Measurements from ENCODE around the gene CELA2B. TPM values are rescaled to one million over a fixed set of nuclear protein-coding genes. Genes with fewer than 3 reads are reported as not detected.

Gene CELA2B
- total RNA-seq, 1 experiment from 2014 or later, result not detected

- no peaks in the 10 kb centered on the region for H3K9me2 ChIP-seq (replicated peaks; ENCODE audit: insufficient read depth, low read length)
- H3K4me1 ChIP-seq (ENCODE audit: low read length), result no peaks in the 10 kb centered on the region
- no peak overlapping the region for H3K4me3 ChIP-seq (ENCODE audit: low read length)
- no peak for DNase-seq
- H3K79me2 ChIP-seq (ENCODE audit: low read length), result no peaks in the 10 kb centered on the region
- no peaks in the 10 kb centered on the region for H3K9me3 ChIP-seq (ENCODE audit: low read length)
- no peak overlapping the region for H3K27ac ChIP-seq (ENCODE audit: low read length)
- H3K27me3 ChIP-seq (ENCODE audit: low read length), result no peaks in the 10 kb centered on the region
- no peaks in the 10 kb centered on the region for H3K36me3 ChIP-seq (ENCODE audit: insufficient read depth, low read length)
- H2AFZ ChIP-seq (ENCODE audit: low read length), result no peak overlapping the region
- H3K9ac ChIP-seq (ENCODE audit: low read length), result no peak overlapping the region
- no peaks in the 10 kb centered on the region for H4K20me1 ChIP-seq (ENCODE audit: insufficient read depth, low read depth, low read length)
- H3K4me2 ChIP-seq (ENCODE audit: low read depth, low read length, poor library complexity, severe bottlenecking), result no peak overlapping the region
These were observed 34.7 kb upstream of the CELA2B start for GRCh38 chr1:15441247-15441646.

GRCh38 chr1:15442119-15442518, 33.8 kb upstream of the CELA2B start:
- no peaks in the 10 kb centered on the region for H4K20me1 ChIP-seq (ENCODE audit: insufficient read depth, low read depth, low read length)
- no peak overlapping the region for H3K27ac ChIP-seq (ENCODE audit: low read length)
- H3K9me3 ChIP-seq (ENCODE audit: low read length), result no peaks in the 10 kb centered on the region
- DNase-seq, result no peak
- no peaks in the 10 kb centered on the region for H3K27me3 ChIP-seq (ENCODE audit: low read length)
- H3K36me3 ChIP-seq (ENCODE audit: insufficient read depth, low read length), result no peaks in the 10 kb centered on the region
- no peak overlapping the region for H3K4me3 ChIP-seq (ENCODE audit: low read length)
- no peak overlapping the region for H3K9ac ChIP-seq (ENCODE audit: low read length)
- H3K79me2 ChIP-seq (ENCODE audit: low read length), result no peaks in the 10 kb centered on the region
- no peak overlapping the region for H3K4me2 ChIP-seq (ENCODE audit: low read depth, low read length, poor library complexity, severe bottlenecking)
- H3K4me1 ChIP-seq (ENCODE audit: low read length), result no peaks in the 10 kb centered on the region
- H2AFZ ChIP-seq (ENCODE audit: low read length), result no peak overlapping the region
- H3K9me2 ChIP-seq (replicated peaks; ENCODE audit: insufficient read depth, low read length), result no peaks in the 10 kb centered on the region

- H3K4me1 ChIP-seq (ENCODE audit: low read length), result no peaks in the 10 kb centered on the region
- H4K20me1 ChIP-seq (ENCODE audit: insufficient read depth, low read depth, low read length), result no peaks in the 10 kb centered on the region
- DNase-seq, result no peak
- H3K9me3 ChIP-seq (ENCODE audit: low read length), result no peaks in the 10 kb centered on the region
- H3K9ac ChIP-seq (ENCODE audit: low read length), result no peak overlapping the region
- no peaks in the 10 kb centered on the region for H3K79me2 ChIP-seq (ENCODE audit: low read length)
- no peaks in the 10 kb centered on the region for H3K36me3 ChIP-seq (ENCODE audit: insufficient read depth, low read length)
- H3K27ac ChIP-seq (ENCODE audit: low read length), result no peak overlapping the region
- no peak overlapping the region for H3K4me3 ChIP-seq (ENCODE audit: low read length)
- H3K4me2 ChIP-seq (ENCODE audit: low read depth, low read length, poor library complexity, severe bottlenecking), result no peak overlapping the region
- H2AFZ ChIP-seq (ENCODE audit: low read length), result no peak overlapping the region
- no peaks in the 10 kb centered on the region for H3K27me3 ChIP-seq (ENCODE audit: low read length)
- no peaks in the 10 kb centered on the region for H3K9me2 ChIP-seq (replicated peaks; ENCODE audit: insufficient read depth, low read length)
These were observed 33.1 kb upstream of the CELA2B start for GRCh38 chr1:15442759-15443158.

GRCh38 chr1:15443281-15443680, 32.6 kb upstream of the CELA2B start:
- H3K27ac ChIP-seq (ENCODE audit: low read length), result no peak overlapping the region
- H3K4me1 ChIP-seq (ENCODE audit: low read length), result no peaks in the 10 kb centered on the region
- no peaks in the 10 kb centered on the region for H4K20me1 ChIP-seq (ENCODE audit: insufficient read depth, low read depth, low read length)
- no peaks in the 10 kb centered on the region for H3K36me3 ChIP-seq (ENCODE audit: insufficient read depth, low read length)
- H3K27me3 ChIP-seq (ENCODE audit: low read length), result no peaks in the 10 kb centered on the region
- H3K9me3 ChIP-seq (ENCODE audit: low read length), result no peaks in the 10 kb centered on the region
- H3K9me2 ChIP-seq (replicated peaks; ENCODE audit: insufficient read depth, low read length), result no peaks in the 10 kb centered on the region
- DNase-seq, result no peak
- no peaks in the 10 kb centered on the region for H3K79me2 ChIP-seq (ENCODE audit: low read length)
- H3K4me3 ChIP-seq (ENCODE audit: low read length), result no peak overlapping the region
- H2AFZ ChIP-seq (ENCODE audit: low read length), result no peak overlapping the region
- H3K9ac ChIP-seq (ENCODE audit: low read length), result no peak overlapping the region
- no peak overlapping the region for H3K4me2 ChIP-seq (ENCODE audit: low read depth, low read length, poor library complexity, severe bottlenecking)

GRCh38 chr1:15444468-15445389, 31.2 kb upstream of the CELA2B start:
- Histone ChIP-seq H3K27ac (ENCODE audit: low read length) (no peak overlapping the region), H3K79me2 (ENCODE audit: low read length) (no peaks in the 10 kb centered on the region), H3K4me3 (ENCODE audit: low read length) (no peak overlapping the region), H3K9me2 (replicated peaks; ENCODE audit: insufficient read depth, low read length) (no peaks in the 10 kb centered on the region), H2AFZ (ENCODE audit: low read length) (no peak overlapping the region), H3K4me1 (ENCODE audit: low read length) (no peaks in the 10 kb centered on the region), H3K9me3 (ENCODE audit: low read length) (no peaks in the 10 kb centered on the region), H3K4me2 (ENCODE audit: low read depth, low read length, poor library complexity, severe bottlenecking) (no peak overlapping the region), H3K9ac (ENCODE audit: low read length) (no peak overlapping the region), H3K36me3 (ENCODE audit: insufficient read depth, low read length) (no peaks in the 10 kb centered on the region), H3K27me3 (ENCODE audit: low read length) (no peaks in the 10 kb centered on the region), H4K20me1 (ENCODE audit: insufficient read depth, low read depth, low read length) (no peaks in the 10 kb centered on the region)
- DNase-seq, result no peak

- no peak for DNase-seq
- H3K9me2 ChIP-seq (replicated peaks; ENCODE audit: insufficient read depth, low read length), result no peaks in the 10 kb centered on the region
- no peak overlapping the region for H3K4me3 ChIP-seq (ENCODE audit: low read length)
- no peaks in the 10 kb centered on the region for H4K20me1 ChIP-seq (ENCODE audit: insufficient read depth, low read depth, low read length)
- no peaks in the 10 kb centered on the region for H3K36me3 ChIP-seq (ENCODE audit: insufficient read depth, low read length)
- H3K4me2 ChIP-seq (ENCODE audit: low read depth, low read length, poor library complexity, severe bottlenecking), result no peak overlapping the region
- H3K27ac ChIP-seq (ENCODE audit: low read length), result no peak overlapping the region
- no peaks in the 10 kb centered on the region for H3K27me3 ChIP-seq (ENCODE audit: low read length)
- no peaks in the 10 kb centered on the region for H3K9me3 ChIP-seq (ENCODE audit: low read length)
- H3K9ac ChIP-seq (ENCODE audit: low read length), result no peak overlapping the region
- no peaks in the 10 kb centered on the region for H3K79me2 ChIP-seq (ENCODE audit: low read length)
- no peaks in the 10 kb centered on the region for H3K4me1 ChIP-seq (ENCODE audit: low read length)
- H2AFZ ChIP-seq (ENCODE audit: low read length), result no peak overlapping the region
These were observed 30.3 kb upstream of the CELA2B start for GRCh38 chr1:15445390-15446122.

GRCh38 chr1:15446212-15446611, 29.7 kb upstream of the CELA2B start:
- Histone ChIP-seq H3K9ac (ENCODE audit: low read length) (no peak overlapping the region), H3K9me3 (ENCODE audit: low read length) (no peaks in the 10 kb centered on the region), H4K20me1 (ENCODE audit: insufficient read depth, low read depth, low read length) (no peaks in the 10 kb centered on the region), H3K27ac (ENCODE audit: low read length) (no peak overlapping the region), H3K4me1 (ENCODE audit: low read length) (no peaks in the 10 kb centered on the region), H3K79me2 (ENCODE audit: low read length) (no peaks in the 10 kb centered on the region), H3K36me3 (ENCODE audit: insufficient read depth, low read length) (no peaks in the 10 kb centered on the region), H3K4me3 (ENCODE audit: low read length) (no peak overlapping the region), H3K27me3 (ENCODE audit: low read length) (no peaks in the 10 kb centered on the region), H3K4me2 (ENCODE audit: low read depth, low read length, poor library complexity, severe bottlenecking) (no peak overlapping the region), H3K9me2 (replicated peaks; ENCODE audit: insufficient read depth, low read length) (no peaks in the 10 kb centered on the region), H2AFZ (ENCODE audit: low read length) (no peak overlapping the region)
- DNase-seq, result no peak

- H3K4me3 ChIP-seq (ENCODE audit: low read length), result no peak overlapping the region
- no peaks in the 10 kb centered on the region for H3K4me1 ChIP-seq (ENCODE audit: low read length)
- H3K27ac ChIP-seq (ENCODE audit: low read length), result no peak overlapping the region
- no peaks in the 10 kb centered on the region for H3K9me3 ChIP-seq (ENCODE audit: low read length)
- no peaks in the 10 kb centered on the region for H3K9me2 ChIP-seq (replicated peaks; ENCODE audit: insufficient read depth, low read length)
- no peak for DNase-seq
- no peaks in the 10 kb centered on the region for H4K20me1 ChIP-seq (ENCODE audit: insufficient read depth, low read depth, low read length)
- H2AFZ ChIP-seq (ENCODE audit: low read length), result no peak overlapping the region
- H3K79me2 ChIP-seq (ENCODE audit: low read length), result no peaks in the 10 kb centered on the region
- H3K4me2 ChIP-seq (ENCODE audit: low read depth, low read length, poor library complexity, severe bottlenecking), result no peak overlapping the region
- no peak overlapping the region for H3K9ac ChIP-seq (ENCODE audit: low read length)
- H3K36me3 ChIP-seq (ENCODE audit: insufficient read depth, low read length), result no peaks in the 10 kb centered on the region
- no peaks in the 10 kb centered on the region for H3K27me3 ChIP-seq (ENCODE audit: low read length)
These were observed 26.9 kb upstream of the CELA2B start for GRCh38 chr1:15448877-15449462.

All from Karpas-422 (cell line).